HG02610 (cell line): ENCODE measurements around the gene ZNF630.
A peak's percentile ranks its signal among the peaks of the same experiment; 100 is the strongest.
"Not testable (repeated sequence)": the region's sequence is repeated elsewhere in the genome, so short reads cannot be mapped to it uniquely, and the experiment has no call there.

Source experiments
- ATAC-seq: cut with Tn5 transposase; IDR thresholded peaks from one replicate; pipeline ENCODE4 v1.9.1; 2021; ENCODE audit warnings: mild to moderate bottlenecking, moderate library complexity; ENCODE audit not compliant: unreplicated experiment

ZNF630 gene

GRCh38 chrX:48030641-48031173 lies 40.7 kb downstream of the ZNF630 start:
- not testable (repeated sequence) for ATAC-seq

GRCh38 chrX:48030237-48030636 lies 41.2 kb downstream of the ZNF630 start:
- no peak for ATAC-seq

GRCh38 chrX:48028091-48028490 lies 43.3 kb downstream of the ZNF630 start:
- no peak for ATAC-seq

- ATAC-seq, result not testable (repeated sequence)
Measured at GRCh38 chrX:48027545-48027944, 43.9 kb downstream of the ZNF630 start.

- ATAC-seq, result no peak
Measured at GRCh38 chrX:48025561-48025960, 45.9 kb downstream of the ZNF630 start.

GRCh38 chrX:48022738-48023137 lies 48.7 kb downstream of the ZNF630 start:
- no peak for ATAC-seq

- no peak for ATAC-seq
Measured at GRCh38 chrX:48022100-48022499, 49.3 kb downstream of the ZNF630 start.

GRCh38 chrX:48021026-48021900 lies 50.2 kb downstream of the ZNF630 start:
- peak; percentile 69 for ATAC-seq

- ATAC-seq, result not testable (repeated sequence)
Measured at GRCh38 chrX:48020472-48020871, 51.0 kb downstream of the ZNF630 start.

- not testable (repeated sequence) for ATAC-seq
Measured at GRCh38 chrX:48019892-48020291, 51.5 kb downstream of the ZNF630 start.

GRCh38 chrX:48016583-48017310 lies 54.7 kb downstream of the ZNF630 start:
- ATAC-seq, result not testable (repeated sequence)

GRCh38 chrX:48009445-48009960 lies 61.9 kb downstream of the ZNF630 start:
- not testable (repeated sequence) for ATAC-seq
